Retinal pigment epithelial cell (primary cell): ENCODE data around the gene GTF2A1L.

Source experiments
- DNase-seq: peaks from one replicate; pipeline ENCODE4 v3.0.0-alpha.2; 2010; ENCODE audit warnings: low read depth
- H3K4me3 ChIP-seq: 2 replicates; pipeline ENCODE4 v1.5.1; 2011; ENCODE audit warnings: mild to moderate bottlenecking, low read length, control low read depth, moderate library complexity
- TF ChIP-seq, protein P1 (sequence below): conservative IDR thresholded peaks from 2 replicates; pipeline ENCODE4 v1.5.1; 2011; ENCODE audit warnings: low read depth, low read length, control low read depth, inconsistent platforms

The GTF2A1L gene

DNA sequence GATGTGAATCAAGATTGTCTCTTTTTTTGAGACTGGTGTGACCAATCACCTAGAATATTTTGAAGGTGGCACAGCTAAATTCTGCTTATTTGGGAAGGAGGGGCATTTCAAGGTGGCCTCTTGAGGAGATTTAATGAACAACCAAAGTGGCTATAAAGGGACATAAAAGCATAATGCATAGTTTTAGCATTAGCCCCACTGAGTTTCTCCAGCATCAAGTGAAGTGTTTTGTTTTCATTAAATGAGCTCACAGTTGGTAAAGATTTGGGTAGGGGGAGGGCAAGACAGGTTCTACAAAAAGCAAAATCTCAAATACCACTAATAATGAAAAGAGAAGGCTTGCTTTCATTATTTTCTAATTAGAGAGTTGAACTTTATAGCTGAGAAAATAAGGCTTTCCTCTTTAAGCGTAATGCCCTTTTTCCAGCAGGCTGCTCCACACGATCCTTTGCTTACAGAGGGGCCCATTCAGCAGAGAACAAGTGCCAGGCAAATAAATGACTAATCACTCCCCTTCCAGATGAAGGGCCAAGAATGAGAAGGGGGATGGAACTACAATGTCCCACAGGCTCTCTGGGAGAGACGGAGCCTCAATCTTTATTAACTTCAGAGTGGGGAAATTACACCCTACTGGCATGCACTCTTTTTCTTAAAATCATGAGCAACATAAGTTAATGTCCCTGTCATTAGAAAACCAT lies 102.0 kb downstream of the GTF2A1L start:
- H3K4me3 ChIP-seq = no peak overlapping the region
- TF ChIP-seq, protein P1, sequence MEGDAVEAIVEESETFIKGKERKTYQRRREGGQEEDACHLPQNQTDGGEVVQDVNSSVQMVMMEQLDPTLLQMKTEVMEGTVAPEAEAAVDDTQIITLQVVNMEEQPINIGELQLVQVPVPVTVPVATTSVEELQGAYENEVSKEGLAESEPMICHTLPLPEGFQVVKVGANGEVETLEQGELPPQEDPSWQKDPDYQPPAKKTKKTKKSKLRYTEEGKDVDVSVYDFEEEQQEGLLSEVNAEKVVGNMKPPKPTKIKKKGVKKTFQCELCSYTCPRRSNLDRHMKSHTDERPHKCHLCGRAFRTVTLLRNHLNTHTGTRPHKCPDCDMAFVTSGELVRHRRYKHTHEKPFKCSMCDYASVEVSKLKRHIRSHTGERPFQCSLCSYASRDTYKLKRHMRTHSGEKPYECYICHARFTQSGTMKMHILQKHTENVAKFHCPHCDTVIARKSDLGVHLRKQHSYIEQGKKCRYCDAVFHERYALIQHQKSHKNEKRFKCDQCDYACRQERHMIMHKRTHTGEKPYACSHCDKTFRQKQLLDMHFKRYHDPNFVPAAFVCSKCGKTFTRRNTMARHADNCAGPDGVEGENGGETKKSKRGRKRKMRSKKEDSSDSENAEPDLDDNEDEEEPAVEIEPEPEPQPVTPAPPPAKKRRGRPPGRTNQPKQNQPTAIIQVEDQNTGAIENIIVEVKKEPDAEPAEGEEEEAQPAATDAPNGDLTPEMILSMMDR = no peak
- peak; percentile 43 for DNase-seq

- TF ChIP-seq, protein P1 = no peak
- no peak for DNase-seq
- H3K4me3 ChIP-seq = no peak overlapping the region
Measured at GRCh38 chr2:48721158-48721557, 103.5 kb downstream of the GTF2A1L start.

GRCh38 chr2:48722391-48722790 lies 104.7 kb downstream of the GTF2A1L start:
- H3K4me3 ChIP-seq = no peak overlapping the region
- TF ChIP-seq, protein P1 = no peak
- DNase-seq = peak; percentile 52

- peak; percentile 42 for DNase-seq
- TF ChIP-seq, protein P1 = no peak
- H3K4me3 ChIP-seq = no peak overlapping the region
Measured at GRCh38 chr2:48723129-48723528, 105.5 kb downstream of the GTF2A1L start.

DNA sequence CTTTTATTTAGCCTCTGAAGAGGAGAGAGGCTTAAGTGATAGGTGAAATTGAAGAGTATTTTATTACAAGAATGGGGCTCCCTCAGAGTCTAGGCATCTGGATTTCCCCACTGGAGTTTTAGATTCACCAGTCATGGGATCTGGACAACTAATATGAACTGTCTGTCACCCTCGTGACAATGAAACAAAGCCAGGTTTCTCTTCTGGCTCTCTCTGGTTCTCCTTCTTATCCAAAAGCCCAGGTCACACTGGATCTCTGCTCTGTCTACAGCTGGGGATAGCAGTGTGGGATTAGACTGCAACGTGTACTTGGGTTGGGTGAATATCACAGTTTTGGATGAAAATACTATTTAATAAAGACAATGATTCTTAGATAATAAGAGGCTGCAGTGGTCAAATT lies 106.6 kb downstream of the GTF2A1L start:
- TF ChIP-seq, protein P1 = no peak
- no peak for DNase-seq
- H3K4me3 ChIP-seq = no peak overlapping the region

- H3K4me3 ChIP-seq = no peak overlapping the region
- no peak for DNase-seq
- TF ChIP-seq, protein P1 = peak; percentile 22
Measured at GRCh38 chr2:48725696-48726494, 108.2 kb downstream of the GTF2A1L start.
